AG04449 (cell line): Measurements from ENCODE around the gene GFY.

Experiments
- CTCF ChIA-PET: fragments of 350-600 bp; formaldehyde crosslinking; extraction: SDS; loops from one replicate; lab custom pipeline; 2021; ENCODE audit warnings: antibody characterized with exemption; lab: Yijun Ruan, JAX
- POLR2A ChIA-PET: fragments of 400-600, 350-600 bp; formaldehyde crosslinking; extraction: SDS; loops from one replicate; lab custom pipeline; 2020; ENCODE audit warnings: antibody characterized with exemption, inconsistent platforms; lab: Yijun Ruan, JAX
- DNase-seq: peaks from one replicate; pipeline ENCODE4 v3.0.0-alpha.2; 2010; ENCODE audit warnings: low read depth, low spot score
- H3K4me3 ChIP-seq: 2 replicates; pipeline ENCODE4 v1.5.1; 2011; ENCODE audit warnings: low read depth, mild to moderate bottlenecking, control low read depth, low read length
- CTCF ChIP-seq: IDR thresholded peaks from one replicate; pipeline ENCODE4 v1.5.1; 2011; ENCODE audit warnings: mild to moderate bottlenecking, moderate library complexity, low read length, control low read depth, inconsistent platforms; ENCODE audit not compliant: insufficient read depth; ENCODE audit errors: missing control alignments

The GFY gene

GRCh38 chr19:49418511-49418910 lies 6.7 kb upstream of the GFY start:
- ChIA-PET CTCF (interaction anchor here (1.1 to 1.9 kb wide), 4 partner anchors 9 to 118 kb away, joined by 3 to 7 read pairs (median 4); no protein-coding TSS in a partner anchor), POLR2A (no interaction called here)
- no peak for DNase-seq
- no peak overlapping the region for H3K4me3 ChIP-seq
- TF ChIP-seq CTCF: no peak

GRCh38 chr19:49419173-49419572 lies 6.0 kb upstream of the GFY start:
- DNase-seq: no peak
- H3K4me3 ChIP-seq: no peak overlapping the region
- TF ChIP-seq CTCF: no peak
- POLR2A ChIA-PET: no interaction called here
- CTCF ChIA-PET: interaction anchor here (1.1 to 1.9 kb wide), 4 partner anchors 10 to 118 kb away, joined by 3 to 7 read pairs (median 4); no protein-coding TSS in a partner anchor

GRCh38 chr19:49420227-49420626 lies 5.0 kb upstream of the GFY start:
- POLR2A ChIA-PET: no interaction called here
- CTCF ChIA-PET: interaction anchor here (1.1 to 1.9 kb wide), 4 partner anchors 16 to 28 kb away, joined by 3 to 7 read pairs (median 3); no protein-coding TSS in a partner anchor
- no peak for TF ChIP-seq CTCF
- no peak overlapping the region for H3K4me3 ChIP-seq
- DNase-seq: no peak

- peak overlapping the region; percentile 8; the same call in 1 of the 2 replicates for H3K4me3 ChIP-seq
- CTCF ChIA-PET: interaction anchor here (1.1 to 1.2 kb wide), 2 partner anchors 15 to 20 kb away, joined by 3 read pairs; no protein-coding TSS in a partner anchor
- TF ChIP-seq CTCF: no peak
- POLR2A ChIA-PET: no interaction called here
- no peak for DNase-seq
Observed at GRCh38 chr19:49421039-49421877, 3.9 kb upstream of the GFY start.

GRCh38 chr19:49421878-49422202 lies 3.3 kb upstream of the GFY start:
- ChIA-PET POLR2A (no interaction called here), CTCF (no interaction called here)
- TF ChIP-seq CTCF: no peak
- H3K4me3 ChIP-seq: no peak overlapping the region
- no peak for DNase-seq

- DNase-seq: no peak
- no peak overlapping the region for H3K4me3 ChIP-seq
- ChIA-PET CTCF (no interaction called here), POLR2A (no interaction called here)
- TF ChIP-seq CTCF: peak; percentile 34
Observed at GRCh38 chr19:49422407-49423070, 2.6 kb upstream of the GFY start.
